OCI-M2 (cell line): Measurements from ENCODE around the gene GPR22.

Experiments
- DNase-seq: peaks from one replicate; lab custom pipeline; 2025; ENCODE audit not compliant: unreplicated experiment; lab: John Stamatoyannopoulos, UW

The GPR22 gene, protein sequence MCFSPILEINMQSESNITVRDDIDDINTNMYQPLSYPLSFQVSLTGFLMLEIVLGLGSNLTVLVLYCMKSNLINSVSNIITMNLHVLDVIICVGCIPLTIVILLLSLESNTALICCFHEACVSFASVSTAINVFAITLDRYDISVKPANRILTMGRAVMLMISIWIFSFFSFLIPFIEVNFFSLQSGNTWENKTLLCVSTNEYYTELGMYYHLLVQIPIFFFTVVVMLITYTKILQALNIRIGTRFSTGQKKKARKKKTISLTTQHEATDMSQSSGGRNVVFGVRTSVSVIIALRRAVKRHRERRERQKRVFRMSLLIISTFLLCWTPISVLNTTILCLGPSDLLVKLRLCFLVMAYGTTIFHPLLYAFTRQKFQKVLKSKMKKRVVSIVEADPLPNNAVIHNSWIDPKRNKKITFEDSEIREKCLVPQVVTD

DNA sequence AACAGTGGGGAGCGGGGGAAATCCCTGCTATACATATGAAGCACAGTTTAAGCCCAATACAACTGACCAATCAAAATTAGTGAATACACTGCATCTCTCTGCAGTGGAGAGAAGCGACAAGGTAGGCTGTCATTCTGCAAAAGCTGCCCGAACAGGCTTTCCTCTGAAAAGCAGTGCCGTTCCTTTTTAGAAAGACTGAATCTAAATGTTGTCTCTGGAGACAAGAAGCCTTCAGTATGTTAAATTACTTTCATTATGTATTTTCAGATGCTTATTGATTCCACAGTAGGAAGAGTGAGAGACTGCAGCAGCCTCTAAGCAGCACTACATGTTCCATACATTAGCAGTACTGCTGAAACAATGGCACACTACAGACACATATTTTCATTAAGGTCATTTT is at the start of gene GPR22:
Gene GPR22, plus strand, starts transcription at position 129 of the 400 bp plus-strand sequence. CDS start 4,004 bp downstream, outside the sequence.
- no peak for DNase-seq

DNA sequence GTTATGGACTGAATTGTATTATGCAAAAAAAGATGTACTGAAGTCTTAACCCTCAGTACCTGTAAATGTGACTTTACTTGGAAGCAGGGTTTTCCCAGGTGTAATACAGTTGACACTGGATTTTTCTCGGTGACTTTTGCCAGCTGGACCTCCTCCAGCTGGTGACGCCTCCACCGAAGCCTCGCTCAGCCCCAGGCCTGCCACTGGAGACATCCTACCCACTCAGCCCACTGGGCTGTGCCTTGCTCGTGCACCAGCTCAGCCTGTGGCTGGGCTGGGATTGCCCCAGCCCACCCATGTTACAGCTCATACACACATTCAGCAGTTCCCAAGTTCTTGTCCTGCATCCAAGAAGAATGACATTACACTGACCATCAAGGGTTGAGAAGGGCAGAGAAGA is 42.4 kb upstream of the GPR22 start:
- no peak for DNase-seq

DNA sequence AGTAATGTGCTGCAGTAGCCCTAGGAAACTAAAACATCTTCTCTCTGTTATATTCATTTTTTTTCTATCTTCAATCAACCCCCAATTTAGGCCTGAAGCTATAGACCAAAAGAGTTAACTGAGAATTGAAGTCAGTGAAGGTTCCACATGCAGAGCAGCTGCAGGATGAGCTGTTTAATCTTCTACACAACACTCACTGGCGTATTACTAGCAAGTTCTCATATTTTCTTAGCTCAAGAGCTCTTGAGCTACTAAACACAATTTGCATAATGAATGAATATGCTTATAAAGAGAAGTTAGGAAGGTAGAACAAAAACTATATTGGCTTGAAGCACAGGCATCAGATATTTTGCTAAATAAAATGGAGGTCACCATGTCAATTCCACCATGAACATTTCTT is 41.2 kb upstream of the GPR22 start:
- no peak for DNase-seq

DNA sequence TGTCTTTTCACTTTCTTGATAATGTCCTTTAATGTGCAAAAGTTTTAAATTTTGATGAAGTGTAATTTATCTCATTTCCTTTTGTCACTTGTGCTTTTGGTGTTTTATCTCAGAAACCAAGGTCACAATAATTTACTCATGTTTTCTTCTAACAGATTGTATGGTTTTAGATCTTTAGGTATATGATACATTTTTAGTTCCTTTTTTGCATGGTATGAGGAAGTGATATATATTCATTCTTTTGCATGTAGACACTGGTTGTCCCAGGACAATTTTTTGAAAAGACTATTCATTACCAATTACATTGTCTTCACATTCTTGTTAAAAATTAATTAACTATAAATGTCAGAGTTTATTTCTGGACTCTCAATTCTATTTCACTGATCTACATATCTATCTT is 39.8 kb upstream of the GPR22 start:
- no peak for DNase-seq

DNA sequence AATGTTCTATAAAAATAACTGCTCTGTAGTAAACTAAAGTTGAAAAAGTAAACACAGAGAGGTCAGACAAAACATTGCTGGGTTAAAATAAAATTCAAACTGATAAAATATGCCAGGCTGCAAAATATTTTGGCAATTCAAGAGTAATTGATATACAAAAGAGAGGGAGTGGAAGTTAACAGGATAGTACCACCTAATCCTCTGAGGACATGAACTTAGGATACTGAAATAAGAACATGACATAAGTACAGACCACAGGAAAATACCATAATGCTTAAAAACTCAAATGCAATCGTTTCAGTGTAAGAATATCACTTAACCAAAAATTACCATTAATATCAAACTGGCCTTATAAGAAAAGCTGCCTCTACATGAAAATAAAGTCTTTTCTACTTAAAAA is 37.6 kb upstream of the GPR22 start:
- DNase-seq, result no peak

DNA sequence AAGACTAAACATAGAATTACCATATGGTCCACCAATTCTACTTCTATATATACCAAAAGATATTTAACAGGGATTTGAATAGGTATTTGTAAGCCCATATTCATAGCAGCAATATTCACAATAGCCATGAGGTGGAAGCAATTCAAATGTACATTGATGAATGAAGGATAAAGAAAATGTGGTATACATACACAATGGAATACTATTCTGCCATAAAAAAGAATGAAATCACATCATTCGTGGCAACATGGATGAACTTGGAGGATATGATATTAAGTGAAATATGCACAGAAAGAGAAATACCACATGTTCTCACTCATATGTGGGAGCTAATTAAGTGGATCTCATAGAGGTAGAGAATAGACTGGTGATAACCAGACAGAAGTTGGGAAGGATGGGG is 34.1 kb upstream of the GPR22 start:
- no peak for DNase-seq

DNA sequence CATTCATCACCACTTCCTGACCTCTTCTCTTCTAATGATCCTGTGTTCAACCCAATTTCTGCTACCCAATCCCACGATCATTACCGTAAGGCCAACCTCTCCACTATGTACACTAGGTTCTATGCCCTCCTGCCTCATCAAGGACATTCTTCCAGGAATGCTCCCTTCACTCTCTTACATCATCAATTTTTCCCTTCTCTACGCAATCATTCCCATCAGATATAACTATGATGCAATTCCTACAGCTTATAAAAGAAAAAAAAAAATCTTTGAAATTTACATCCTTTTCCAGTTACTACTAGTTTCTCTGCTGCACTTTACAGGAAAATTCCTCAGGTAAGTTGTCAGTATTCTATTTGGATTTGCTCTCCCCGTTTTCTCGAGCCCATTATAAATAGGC is 30.8 kb upstream of the GPR22 start:
- no peak for DNase-seq

DNA sequence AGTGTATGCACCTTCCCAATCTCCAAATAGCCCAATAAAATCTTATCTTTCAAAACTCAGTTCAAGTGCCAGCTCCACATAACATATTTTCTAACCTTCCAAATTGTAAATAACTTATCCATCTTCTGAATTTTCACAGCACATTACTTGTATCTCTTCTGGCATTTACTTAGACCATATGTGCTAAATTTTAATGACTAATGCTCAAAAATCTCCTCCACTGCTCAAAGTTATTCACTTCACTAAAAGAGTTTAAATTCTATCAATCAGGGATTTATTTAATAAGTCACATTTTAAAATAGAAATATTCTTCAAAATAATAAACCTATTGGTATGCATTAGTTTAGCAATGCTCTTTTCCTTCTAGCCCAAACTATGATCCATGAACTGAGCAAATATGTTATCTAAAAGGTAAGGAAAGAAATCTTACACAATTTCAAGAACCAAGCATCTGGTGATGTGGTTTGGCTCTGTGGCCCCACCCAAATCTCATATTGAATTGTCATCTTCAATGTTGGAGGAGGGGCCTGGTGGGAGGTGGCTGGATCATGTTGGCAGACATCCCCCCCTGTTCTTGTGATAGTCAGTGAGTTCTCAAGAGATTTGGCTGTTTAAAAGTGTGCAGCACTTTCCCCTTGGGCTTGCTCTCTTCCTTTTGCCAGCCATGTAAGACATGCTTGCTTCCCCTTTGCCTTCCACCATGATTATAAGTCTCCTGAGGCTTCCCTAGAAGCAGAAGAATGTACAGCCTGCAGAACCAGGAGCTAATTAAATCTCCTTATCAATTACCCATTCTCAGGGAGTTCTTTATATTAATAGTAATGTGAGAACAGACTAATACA is 28.1 kb upstream of the GPR22 start:
- DNase-seq, result no peak

DNA sequence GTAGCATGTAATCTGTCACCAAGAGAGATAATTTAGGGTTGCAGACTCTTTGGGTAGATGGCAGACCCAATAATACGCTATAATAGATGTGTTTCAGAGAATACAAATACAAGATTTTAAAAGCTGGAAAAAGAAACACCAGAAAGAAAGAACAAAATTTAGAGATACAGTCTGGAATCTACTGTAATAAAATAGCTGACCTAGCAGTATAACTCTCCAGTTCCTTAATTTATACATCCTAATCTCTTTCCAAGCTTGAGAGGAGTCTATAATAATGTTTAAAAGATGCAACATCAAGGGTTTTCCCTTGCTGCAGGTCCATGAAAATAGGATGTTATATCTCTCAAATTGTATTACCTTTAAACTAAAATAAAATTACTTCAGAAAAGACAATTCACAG is 27.2 kb upstream of the GPR22 start:
- no peak for DNase-seq

DNA sequence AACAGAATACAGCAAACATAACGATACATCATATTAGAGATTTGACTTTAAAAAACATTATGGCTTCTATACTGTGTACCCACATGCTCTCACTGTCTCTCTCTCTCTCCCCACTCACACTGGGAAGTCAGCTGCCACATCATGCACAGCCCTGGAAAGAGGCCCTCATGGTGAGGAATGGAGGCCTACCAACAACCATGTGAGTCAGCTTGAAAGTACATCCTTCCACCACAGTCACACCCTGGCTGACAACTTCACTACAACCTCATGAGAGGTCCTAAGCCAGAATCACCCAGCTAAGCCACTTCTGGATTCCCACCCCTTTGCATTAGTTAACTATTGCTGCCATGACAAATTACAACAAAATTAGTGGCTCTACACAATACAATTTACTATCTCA is 23.3 kb upstream of the GPR22 start:
- DNase-seq, result no peak

DNA sequence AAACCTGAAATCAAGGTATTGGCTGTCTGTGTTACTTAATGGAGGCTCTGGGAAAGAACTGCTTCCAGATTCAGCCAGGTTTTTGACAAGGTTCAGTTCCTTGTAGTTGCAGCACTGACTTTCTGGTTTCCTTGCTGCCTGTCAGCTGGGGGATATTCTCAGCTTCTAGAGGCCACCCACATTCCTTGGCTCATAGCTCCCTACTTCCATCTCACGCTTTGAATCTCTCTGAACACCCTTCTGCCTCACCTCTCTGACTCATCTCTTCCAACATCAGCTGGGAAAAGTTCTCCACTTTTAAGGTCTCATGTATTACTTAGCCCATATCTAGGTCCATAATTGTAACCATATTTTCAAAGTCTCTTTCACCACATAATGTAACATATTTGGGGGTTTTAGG is 22.9 kb upstream of the GPR22 start:
- no peak for DNase-seq

DNA sequence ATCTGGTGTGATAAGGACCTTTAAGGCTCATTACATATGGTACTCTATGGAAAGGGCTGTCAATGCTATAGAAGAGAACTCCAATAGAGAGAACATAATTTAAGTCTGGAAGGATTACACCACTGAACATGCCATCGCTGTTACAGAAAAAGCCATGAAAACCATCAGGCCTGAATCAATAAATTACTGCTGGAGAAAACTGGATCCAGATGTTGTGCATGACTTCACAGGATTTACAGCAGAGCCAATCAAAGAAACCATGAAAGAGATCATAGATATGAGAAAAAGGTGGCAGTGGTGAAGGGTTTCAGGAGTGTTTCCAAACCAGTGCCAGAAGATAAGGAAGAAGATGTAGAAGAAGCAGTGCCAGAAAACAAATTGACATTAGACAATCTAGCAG is 18.9 kb upstream of the GPR22 start:
- DNase-seq, result no peak

DNA sequence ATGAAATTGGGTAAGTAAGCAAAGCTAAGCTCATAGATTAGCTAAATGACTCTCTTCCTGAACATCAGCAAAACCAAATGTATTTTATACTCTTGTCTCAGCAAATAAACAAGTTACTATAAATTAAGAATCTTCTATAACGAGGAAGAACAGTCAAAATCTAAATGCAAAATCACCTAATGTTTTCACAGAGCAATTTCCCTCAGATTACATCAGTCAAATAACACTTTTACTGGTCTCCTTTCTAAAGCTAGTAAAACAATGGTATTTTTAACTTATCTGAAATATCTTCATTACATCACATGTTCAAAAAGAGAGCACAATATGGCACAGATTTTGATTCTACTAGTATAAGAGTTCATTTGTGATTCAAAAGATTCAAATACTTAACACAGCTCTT is 16.5 kb upstream of the GPR22 start:
- DNase-seq, result no peak

DNA sequence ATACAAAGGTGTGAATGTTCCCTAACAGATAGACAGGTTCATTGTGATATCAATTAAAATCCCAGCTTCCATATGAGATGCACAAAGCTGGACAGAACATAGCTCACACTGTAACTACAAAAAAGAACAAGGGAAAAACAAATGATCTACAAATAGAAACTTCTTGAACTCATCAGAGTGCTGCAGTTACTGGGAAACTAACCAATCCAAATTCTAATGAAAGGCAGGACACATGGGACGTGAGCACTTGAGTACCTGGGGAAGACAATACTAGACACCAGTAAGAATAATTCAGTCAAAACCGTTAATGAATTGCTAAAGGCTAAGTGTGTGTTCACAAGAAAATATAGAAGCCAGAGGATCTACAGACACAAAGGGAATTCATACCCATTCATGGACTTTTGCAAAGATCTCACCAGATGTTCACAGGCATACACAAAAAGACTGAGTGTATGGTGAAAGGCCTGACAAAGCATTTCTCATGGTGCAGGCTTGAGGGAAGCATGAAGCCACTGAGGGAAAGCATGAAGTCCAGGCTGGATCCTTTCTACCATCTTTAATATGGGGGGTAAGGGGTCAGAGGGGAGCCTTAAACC is 7.8 kb upstream of the GPR22 start:
- no peak for DNase-seq

DNA sequence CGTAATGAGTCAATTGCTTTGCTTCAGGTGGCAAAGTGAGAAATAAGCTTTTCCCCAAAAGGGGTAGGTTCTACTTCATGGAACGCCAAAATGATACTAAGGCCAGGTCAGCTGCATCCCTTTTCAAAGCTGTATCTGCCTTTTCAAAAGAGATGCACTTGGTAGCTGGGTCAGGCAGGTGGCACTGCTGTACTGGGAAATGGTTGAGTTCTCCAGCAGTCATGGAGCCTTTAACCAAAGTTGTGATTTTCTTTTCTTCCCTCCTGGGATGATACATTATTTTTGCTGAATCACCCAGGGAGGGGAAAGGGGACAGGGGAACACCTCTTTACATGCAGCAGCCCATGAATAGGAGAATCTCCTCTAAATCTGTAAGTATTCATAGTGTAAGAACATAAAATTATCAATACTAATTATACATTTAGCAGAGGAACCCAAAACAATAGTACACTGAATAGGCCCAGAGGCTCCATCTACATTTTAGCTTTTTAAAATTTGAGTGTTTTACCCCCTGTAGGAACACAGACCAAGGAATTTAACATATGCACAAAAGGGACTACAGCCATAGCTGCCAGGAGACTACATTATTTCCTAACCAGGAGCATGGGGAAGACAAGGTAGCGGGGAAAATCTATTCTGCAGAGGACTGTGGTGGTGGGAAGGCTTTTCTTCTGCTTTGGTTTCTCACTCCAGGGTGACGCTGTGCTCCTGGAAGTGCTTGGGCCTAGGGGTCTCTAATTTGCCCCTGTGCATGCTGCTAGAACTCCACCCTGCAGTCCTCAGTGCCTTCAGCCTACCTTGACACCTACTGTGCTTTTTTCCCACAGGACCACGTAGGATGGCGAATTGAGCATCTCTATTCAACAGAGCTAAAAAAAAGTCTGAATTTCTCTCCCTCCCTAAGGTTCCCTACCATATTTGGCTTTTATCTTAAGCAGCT is 6.4 kb upstream of the GPR22 start:
- DNase-seq, result no peak

DNA sequence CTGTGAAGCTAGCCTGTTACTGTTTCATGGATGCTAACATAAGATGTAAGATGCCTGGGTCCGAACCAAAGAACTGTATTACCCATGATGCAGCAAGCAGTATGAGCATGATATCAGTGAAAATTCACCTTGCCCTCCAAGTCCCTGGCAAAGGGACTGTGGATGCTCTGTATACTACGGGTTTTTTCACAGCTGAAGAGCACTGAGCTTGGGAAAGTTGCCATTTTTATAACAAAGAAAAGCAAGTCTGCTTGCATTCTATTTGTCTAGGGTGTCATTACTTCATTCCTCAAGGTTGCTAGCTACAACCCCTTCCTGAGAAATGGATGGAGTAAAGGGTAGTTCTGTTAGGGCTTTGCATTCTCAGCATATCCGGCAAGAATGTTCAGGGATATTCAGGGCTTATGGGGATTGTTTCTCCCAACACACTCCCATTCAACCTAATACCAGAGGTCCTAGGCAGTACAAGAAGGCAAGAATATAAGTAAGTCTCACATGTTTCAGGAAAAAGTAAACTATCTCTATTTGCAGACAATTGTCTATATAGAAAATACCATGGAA is 5.1 kb upstream of the GPR22 start:
- no peak for DNase-seq

DNA sequence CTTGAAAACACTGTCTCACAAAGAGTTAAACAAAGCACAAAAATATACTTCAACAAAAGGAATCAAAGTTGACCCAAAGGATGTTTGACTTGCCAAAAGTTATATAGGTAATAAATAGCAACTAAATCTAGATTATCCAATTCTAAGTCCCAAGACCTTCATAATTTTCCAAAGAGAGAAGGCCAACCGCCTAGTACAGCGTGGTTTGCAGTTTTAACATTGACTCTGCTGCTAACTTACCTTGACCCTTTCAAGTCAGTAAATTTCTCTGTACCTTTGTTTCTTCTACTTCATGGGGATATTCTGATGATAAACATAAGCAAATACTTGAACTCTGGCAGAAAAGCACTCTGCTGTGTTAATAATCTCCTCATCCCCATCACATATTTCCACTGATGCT is 1.9 kb upstream of the GPR22 start:
- no peak for DNase-seq

DNA sequence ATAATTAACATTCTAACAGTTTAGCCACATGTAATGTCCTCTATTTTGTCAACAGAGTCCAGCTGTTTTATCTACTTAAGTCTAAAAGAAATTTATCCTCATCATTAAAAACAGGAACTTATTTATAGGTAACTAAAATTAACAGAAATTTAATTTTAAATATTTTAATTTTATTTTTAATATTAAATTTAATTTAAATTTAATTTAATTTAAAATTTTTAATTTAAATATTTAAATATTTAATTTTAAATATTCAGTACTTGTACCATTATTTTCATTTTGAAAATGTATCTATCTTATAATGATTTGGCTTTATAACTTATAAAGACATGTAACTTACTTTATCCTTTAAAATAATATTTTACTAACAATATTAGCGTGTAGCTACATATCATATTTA is 1.0 kb upstream of the GPR22 start:
- DNase-seq, result no peak

DNA sequence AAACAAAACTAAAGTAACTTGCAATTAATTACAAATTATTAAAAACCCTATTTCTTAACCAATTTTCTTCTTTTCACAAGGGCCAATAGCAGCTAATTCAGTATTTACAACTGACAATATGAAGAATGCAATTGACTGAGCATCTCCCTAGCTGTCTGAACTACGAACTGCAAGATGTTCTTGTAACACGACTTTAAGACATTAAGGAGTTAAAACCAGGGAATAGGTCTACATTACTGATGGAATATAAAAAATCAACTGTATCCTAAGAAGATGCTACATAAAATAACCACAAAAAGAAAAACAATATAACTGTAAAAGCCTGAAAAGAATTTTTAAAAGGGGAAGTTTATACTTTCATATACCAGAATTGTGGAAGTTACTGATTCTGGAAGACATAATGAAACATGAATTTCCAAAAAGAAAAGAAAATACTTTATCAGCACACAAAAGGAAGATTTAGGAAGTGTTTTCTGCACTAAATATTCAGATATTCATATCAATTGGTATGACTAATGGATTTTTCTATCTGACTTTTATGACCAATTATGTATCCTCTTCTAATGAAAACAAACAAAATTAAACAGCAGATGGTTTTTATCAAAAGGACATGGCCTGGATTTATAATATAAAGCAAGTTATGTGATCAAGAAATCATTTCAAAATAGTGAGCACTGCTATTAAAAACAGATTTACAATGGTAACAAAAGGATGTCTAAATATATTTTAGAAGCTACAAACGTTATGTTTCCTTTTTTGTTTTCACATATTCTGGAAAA is 1.6 kb downstream of the GPR22 start:
- no peak for DNase-seq

DNA sequence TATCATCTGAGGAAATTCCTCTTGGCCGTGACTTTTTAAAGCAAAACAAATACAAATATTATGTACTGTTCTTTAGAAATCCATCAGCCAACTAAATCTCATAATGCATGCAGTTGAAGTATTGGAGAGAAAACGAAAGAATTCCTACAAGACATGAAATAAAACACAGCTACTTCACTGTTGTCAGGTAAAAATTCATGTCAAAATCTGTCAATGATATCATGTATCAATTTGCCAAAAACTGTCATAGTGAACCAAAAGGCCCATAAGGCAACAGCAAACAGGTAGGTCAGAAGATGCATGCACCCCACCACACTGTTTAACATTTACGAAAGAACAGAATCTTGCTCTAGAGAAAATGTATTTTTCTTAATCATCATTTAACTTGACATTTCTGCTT is 2.3 kb downstream of the GPR22 start:
- no peak for DNase-seq
